Retinal pigment epithelial cell (primary cell): ENCODE measurements around the gene ATP11C.

Experiments used
- DNase-seq: peaks from one replicate; pipeline ENCODE4 v3.0.0-alpha.2; 2010; ENCODE audit warnings: low read depth
- H3K4me3 ChIP-seq: 2 replicates; pipeline ENCODE4 v1.5.1; 2011; ENCODE audit warnings: mild to moderate bottlenecking, low read length, control low read depth, moderate library complexity
- CTCF ChIP-seq: conservative IDR thresholded peaks from 2 replicates; pipeline ENCODE4 v1.5.1; 2011; ENCODE audit warnings: low read depth, low read length, control low read depth, inconsistent platforms

The ATP11C gene

DNA sequence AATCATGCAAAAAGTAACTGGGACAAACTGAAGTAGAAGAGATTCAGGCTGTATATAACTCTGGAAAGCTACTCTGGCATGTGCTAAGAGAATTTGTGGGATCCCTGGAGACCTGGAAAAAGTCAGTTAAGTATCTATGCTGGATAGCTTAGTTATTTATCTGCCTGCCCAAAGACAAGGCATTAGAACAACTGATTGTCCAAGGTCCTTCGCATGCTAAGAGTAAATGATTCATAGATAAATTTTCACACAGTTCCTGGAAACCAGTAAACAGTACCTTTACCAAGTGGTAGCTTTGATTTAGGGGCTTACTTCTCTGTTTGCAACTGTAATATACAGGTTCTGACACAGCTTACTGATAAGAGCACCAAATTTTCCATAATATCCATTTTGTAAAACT lies 104.8 kb downstream of the ATP11C start:
- no peak for TF ChIP-seq CTCF
- DNase-seq: no peak
- H3K4me3 ChIP-seq: no peak overlapping the region

DNA sequence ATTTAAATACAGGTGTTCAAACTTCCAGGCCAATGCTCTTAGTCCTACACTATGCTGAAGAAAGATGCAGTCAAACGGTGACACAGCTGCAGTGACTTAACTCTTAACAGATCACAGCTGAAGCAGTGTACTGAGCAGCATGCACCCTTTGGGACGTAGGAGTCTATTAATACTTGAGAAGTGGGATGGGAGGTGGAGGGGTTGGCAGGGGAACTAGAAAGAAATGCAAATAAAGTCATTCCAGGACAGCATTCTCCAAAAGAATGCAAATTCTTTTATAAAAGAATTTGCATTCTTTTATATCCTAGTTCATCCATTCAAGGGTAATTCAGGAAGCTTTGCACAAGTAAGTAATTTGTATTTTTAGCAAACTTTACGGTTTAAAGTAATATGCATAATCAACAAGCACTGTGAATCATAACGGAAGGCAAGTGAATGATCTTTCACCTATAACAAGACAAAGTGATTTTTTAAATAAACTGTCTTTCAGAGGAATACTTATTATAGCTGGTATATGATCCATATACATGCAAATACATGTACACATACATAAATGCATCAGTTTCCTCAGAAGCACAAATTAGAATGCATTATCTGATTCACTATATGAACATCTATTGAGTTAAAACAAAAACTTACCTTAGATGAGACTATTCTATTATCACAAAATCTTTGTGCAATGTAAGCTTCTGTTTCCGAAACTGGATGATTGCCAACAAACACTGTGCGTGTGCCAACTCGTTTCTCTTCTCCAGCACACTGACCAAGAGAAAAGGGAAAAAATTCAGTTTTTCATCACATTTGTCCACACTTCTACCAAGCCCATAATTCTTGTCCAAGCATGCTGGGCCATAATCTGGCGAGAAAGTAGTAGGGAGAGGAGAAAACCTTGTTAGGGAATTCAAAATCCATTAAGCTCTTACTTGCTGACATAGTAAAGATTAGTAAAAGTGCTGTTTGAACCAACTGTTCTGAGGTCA lies 106.5 kb downstream of the ATP11C start:
- no peak for TF ChIP-seq CTCF
- DNase-seq: peak; percentile 33
- H3K4me3 ChIP-seq: no peak overlapping the region

DNA sequence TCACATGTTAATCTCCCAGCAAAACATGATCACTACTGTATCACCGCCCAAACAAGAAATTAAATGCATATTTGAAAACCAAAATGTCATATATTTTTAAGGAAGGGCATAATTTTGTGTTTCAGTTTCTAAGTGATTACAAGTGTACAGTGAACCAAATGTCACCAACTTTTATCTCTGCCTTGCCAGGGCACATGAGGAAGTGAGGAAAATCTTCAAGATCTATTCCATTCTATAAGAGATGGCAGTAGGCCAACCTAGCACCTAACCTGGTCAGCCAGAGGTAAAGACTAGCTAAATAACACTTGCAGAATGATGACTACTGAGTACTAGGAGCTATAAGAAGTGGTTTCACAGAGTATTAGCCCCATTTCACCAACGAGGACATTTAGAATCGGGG lies 107.2 kb downstream of the ATP11C start:
- no peak for DNase-seq
- no peak overlapping the region for H3K4me3 ChIP-seq
- no peak for TF ChIP-seq CTCF

GRCh38 chrX:139823806-139824205 lies 109.0 kb downstream of the ATP11C start:
- TF ChIP-seq CTCF: no peak
- DNase-seq: no peak
- H3K4me3 ChIP-seq: no peak overlapping the region

GRCh38 chrX:139820358-139820984 lies 112.4 kb downstream of the ATP11C start:
- DNase-seq: no peak
- no peak overlapping the region for H3K4me3 ChIP-seq
- no peak for TF ChIP-seq CTCF

- TF ChIP-seq CTCF: no peak
- DNase-seq: no peak
- no peak overlapping the region for H3K4me3 ChIP-seq
Observed at GRCh38 chrX:139816204-139816603, 116.6 kb downstream of the ATP11C start.
